HepG2 (cell line): ENCODE measurements around the gene LOXL4. TPM values are rescaled to one million over a fixed set of nuclear protein-coding genes. Genes with fewer than 3 reads are reported as not detected.

ENCODE experiments used
- AKAP8 ChIP-seq: sonication (generic); formaldehyde crosslinking; IDR thresholded peaks from 2 replicates; pipeline ENCODE4 v1.5.1; 2020; ENCODE audit warnings: mild to moderate bottlenecking, missing genetic modification reagents
- ATAD3A ChIP-seq: sonication (generic); formaldehyde crosslinking; IDR thresholded peaks from 2 replicates; pipeline ENCODE4 v1.4.0; 2020; ENCODE audit warnings: missing genetic modification reagents
- ETV6 ChIP-seq: sonication (generic); formaldehyde crosslinking; conservative IDR thresholded peaks from 2 replicates; pipeline ENCODE4 v1.4.0; 2020; ENCODE audit warnings: missing genetic modification reagents
- HIVEP1 ChIP-seq: sonication (generic); formaldehyde crosslinking; IDR thresholded peaks from 2 replicates; pipeline ENCODE4 v1.4.0; 2020; ENCODE audit warnings: mild to moderate bottlenecking, missing genetic modification reagents
- ZNF263 ChIP-seq: sonication (generic); formaldehyde crosslinking; IDR thresholded peaks from 2 replicates; pipeline ENCODE4 v1.4.0; 2020; ENCODE audit warnings: missing genetic modification reagents
- polyA plus RNA-seq, 8 experiments: library from polyadenylated mRNA; depleted of rRNA in 3 of 8; stranded (reverse) in 7 of 8; unstranded in 1 of 8; fragments of >200 nt; fragmentation: Illumina TruSeq in 4 of 8; extraction: Trizol in 4 of 8; gene quantifications; 2 replicates each; pipeline versions ENCODE4 v1.2.1 to v1.2.3, GENCODE V29; 2011 to 2016; ENCODE audit warnings: low read depth in 4 of 8, missing spikeins in 1 of 8, mixed read lengths in 1 of 8; ENCODE audit not compliant: insufficient read depth in 1 of 8
- total RNA-seq, 5 experiments: library from RNA; depleted of rRNA; stranded (reverse); fragments of >200 nt; fragmentation: Illumina TruSeq; extraction: Trizol; gene quantifications; 2 replicates each; pipeline ENCODE4 v1.2.3, GENCODE V29; 2016; ENCODE audit warnings: low read depth in 1 of 5
- TF ChIP-seq, protein P1 (sequence below): sonication (generic); formaldehyde crosslinking; IDR thresholded peaks from 2 replicates; pipeline ENCODE4 v1.9.0; 2021; ENCODE audit warnings: mild to moderate bottlenecking, missing genetic modification reagents
- TF ChIP-seq, protein P2 (sequence below): IDR thresholded peaks from 2 replicates; pipeline ENCODE4 v1.6.1; 2016; ENCODE audit warnings: mild to moderate bottlenecking, missing biosample characterization, missing genetic modification reagents
- TF ChIP-seq, protein P3 (sequence below): IDR thresholded peaks from 2 replicates; pipeline ENCODE4 v1.6.1; 2016; ENCODE audit warnings: control low read depth

Gene LOXL4
- total and polyA plus RNA-seq, 2 of the 13 experiments (the other 11 are each of a cell fraction or from before 2014, with no cell fraction given), result 8.8 to 21.1 TPM

DNA sequence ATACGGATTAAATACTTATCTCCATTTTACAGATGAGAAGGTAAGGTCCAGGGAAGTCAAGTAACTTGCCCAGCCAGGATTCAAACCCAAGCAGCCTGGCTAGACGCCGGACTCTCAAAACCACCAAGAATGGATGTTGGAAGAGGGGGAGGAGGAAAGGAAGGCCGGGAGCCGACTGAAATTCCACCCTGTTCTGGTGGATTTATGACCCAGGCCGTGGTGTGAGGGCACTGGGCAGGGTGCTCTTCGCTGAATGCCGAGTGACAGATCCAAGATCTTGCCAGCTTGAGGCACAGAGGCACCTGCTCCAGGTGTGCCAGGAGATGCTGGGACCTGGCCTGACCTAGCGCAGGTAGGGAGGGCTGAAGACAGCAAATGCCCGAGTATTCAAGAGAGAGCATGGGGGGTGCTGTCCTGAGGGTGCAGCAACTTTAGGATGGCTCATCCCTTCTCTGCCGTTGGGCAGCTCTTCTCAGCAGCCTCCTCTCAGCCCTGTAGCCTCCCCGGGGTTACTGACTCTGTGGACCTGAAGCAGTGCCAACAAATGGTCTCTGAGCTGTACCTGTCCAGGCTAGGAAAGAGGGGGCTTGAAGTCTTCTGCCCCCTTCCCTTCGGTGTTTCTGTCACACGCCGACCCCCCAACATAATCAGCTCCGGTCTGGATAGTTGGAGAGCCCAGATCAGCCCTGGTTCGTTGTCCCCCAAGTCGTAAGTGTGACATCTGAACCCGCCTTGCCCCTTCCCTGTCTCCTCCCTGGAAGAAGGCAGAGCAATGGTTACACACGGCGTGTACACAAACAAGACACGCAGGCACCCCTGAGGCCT lies 713 bp downstream of the LOXL4 start (continued):
- TF ChIP-seq, protein P1, sequence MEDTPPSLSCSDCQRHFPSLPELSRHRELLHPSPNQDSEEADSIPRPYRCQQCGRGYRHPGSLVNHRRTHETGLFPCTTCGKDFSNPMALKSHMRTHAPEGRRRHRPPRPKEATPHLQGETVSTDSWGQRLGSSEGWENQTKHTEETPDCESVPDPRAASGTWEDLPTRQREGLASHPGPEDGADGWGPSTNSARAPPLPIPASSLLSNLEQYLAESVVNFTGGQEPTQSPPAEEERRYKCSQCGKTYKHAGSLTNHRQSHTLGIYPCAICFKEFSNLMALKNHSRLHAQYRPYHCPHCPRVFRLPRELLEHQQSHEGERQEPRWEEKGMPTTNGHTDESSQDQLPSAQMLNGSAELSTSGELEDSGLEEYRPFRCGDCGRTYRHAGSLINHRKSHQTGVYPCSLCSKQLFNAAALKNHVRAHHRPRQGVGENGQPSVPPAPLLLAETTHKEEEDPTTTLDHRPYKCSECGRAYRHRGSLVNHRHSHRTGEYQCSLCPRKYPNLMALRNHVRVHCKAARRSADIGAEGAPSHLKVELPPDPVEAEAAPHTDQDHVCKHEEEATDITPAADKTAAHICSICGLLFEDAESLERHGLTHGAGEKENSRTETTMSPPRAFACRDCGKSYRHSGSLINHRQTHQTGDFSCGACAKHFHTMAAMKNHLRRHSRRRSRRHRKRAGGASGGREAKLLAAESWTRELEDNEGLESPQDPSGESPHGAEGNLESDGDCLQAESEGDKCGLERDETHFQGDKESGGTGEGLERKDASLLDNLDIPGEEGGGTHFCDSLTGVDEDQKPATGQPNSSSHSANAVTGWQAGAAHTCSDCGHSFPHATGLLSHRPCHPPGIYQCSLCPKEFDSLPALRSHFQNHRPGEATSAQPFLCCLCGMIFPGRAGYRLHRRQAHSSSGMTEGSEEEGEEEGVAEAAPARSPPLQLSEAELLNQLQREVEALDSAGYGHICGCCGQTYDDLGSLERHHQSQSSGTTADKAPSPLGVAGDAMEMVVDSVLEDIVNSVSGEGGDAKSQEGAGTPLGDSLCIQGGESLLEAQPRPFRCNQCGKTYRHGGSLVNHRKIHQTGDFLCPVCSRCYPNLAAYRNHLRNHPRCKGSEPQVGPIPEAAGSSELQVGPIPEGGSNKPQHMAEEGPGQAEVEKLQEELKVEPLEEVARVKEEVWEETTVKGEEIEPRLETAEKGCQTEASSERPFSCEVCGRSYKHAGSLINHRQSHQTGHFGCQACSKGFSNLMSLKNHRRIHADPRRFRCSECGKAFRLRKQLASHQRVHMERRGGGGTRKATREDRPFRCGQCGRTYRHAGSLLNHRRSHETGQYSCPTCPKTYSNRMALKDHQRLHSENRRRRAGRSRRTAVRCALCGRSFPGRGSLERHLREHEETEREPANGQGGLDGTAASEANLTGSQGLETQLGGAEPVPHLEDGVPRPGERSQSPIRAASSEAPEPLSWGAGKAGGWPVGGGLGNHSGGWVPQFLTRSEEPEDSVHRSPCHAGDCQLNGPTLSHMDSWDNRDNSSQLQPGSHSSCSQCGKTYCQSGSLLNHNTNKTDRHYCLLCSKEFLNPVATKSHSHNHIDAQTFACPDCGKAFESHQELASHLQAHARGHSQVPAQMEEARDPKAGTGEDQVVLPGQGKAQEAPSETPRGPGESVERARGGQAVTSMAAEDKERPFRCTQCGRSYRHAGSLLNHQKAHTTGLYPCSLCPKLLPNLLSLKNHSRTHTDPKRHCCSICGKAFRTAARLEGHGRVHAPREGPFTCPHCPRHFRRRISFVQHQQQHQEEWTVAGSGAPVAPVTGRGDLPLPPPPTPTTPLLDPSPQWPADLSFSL, result no peak
- TF ChIP-seq ETV6 (CRISPR knock-in tag), result no peak
- TF ChIP-seq, protein P2, sequence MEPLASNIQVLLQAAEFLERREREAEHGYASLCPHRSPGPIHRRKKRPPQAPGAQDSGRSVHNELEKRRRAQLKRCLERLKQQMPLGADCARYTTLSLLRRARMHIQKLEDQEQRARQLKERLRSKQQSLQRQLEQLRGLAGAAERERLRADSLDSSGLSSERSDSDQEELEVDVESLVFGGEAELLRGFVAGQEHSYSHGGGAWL (CRISPR knock-in tag), result no peak
- TF ChIP-seq, protein P3, sequence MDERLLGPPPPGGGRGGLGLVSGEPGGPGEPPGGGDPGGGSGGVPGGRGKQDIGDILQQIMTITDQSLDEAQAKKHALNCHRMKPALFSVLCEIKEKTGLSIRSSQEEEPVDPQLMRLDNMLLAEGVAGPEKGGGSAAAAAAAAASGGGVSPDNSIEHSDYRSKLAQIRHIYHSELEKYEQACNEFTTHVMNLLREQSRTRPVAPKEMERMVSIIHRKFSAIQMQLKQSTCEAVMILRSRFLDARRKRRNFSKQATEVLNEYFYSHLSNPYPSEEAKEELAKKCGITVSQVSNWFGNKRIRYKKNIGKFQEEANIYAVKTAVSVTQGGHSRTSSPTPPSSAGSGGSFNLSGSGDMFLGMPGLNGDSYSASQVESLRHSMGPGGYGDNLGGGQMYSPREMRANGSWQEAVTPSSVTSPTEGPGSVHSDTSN, result no peak
- no peak for TF ChIP-seq ATAD3A (CRISPR knock-in tag)
- TF ChIP-seq AKAP8 (CRISPR knock-in tag), result no peak
- TF ChIP-seq HIVEP1 (CRISPR knock-in tag), result no peak
- TF ChIP-seq ZNF263 (CRISPR knock-in tag), result no peak
